Glutamatergic neuron (in vitro differentiated cells): ENCODE results near the gene SLC16A2. TPM values are rescaled to one million over a fixed set of nuclear protein-coding genes. Genes with fewer than 3 reads are reported as not detected.

Source experiments
- DNase-seq: peaks from one replicate; pipeline ENCODE4 v3.0.0; 2022
- H3K27ac Mint-ChIP-seq: one replicate; pipeline ENCODE4 v1.8.0; 2020; ENCODE audit warnings: mild to moderate bottlenecking, mixed read lengths, inconsistent platforms; ENCODE audit not compliant: unreplicated experiment
- H3K27me3 Mint-ChIP-seq: one replicate; pipeline ENCODE4 v1.8.0; 2020; ENCODE audit warnings: mild to moderate bottlenecking, moderate library complexity, mixed read lengths, inconsistent platforms; ENCODE audit not compliant: unreplicated experiment
- H3K36me3 Mint-ChIP-seq: one replicate; pipeline ENCODE4 v1.8.0; 2020; ENCODE audit warnings: mild to moderate bottlenecking, mixed read lengths, inconsistent platforms; ENCODE audit not compliant: unreplicated experiment
- H3K4me1 Mint-ChIP-seq: one replicate; pipeline ENCODE4 v1.8.0; 2020; ENCODE audit warnings: mild to moderate bottlenecking, low read depth, mixed read lengths, inconsistent platforms; ENCODE audit not compliant: unreplicated experiment
- H3K4me3 Mint-ChIP-seq: one replicate; pipeline ENCODE4 v1.8.0; 2020; ENCODE audit warnings: mild to moderate bottlenecking, mixed read lengths, inconsistent platforms; ENCODE audit not compliant: unreplicated experiment
- H3K9me3 Mint-ChIP-seq: one replicate; pipeline ENCODE4 v1.8.0; 2020; ENCODE audit warnings: mild to moderate bottlenecking, moderate library complexity, mixed read lengths, inconsistent platforms; ENCODE audit not compliant: unreplicated experiment
- total RNA-seq: library from RNA; stranded (reverse); fragmentation: NEBNext Ultra II Directional; extraction: Animal tissue kit (Norgen Biotek cat#: 25700); gene quantifications from one replicate; pipeline ENCODE4 v1.2.1, GENCODE V29; 2021; ENCODE audit not compliant: unreplicated experiment
- TF ChIP-seq, protein P1 (sequence below): fragments of 200-600 bp; sonication (generic); IDR thresholded peaks from one replicate; pipeline ENCODE4 v1.5.0; 2021; ENCODE audit not compliant: partially characterized antibody, unreplicated experiment

Gene SLC16A2
- total RNA-seq, 1 donor from 2014 or later = 28.7 TPM

DNA sequence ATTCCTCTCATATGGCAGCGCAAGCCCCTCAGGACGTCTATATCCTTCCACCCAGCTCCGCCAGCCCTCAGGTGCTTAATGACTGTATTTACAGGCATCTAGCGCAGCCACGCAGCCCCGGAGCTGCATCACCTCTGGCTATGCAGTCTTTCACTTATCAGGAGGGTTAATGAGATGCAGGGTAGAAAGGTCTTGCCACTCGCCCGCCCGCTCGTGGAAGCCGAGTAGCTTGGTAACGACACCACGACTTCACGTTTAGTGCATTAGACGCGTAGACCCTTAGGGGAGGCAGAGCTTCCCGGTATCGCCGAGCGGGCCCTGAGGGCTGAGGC lies 1.5 kb upstream of the SLC16A2 start:
- Mint-ChIP-seq H3K4me1 (peaks cover 2% of the 10 kb centered on the region), H3K27me3 (peaks cover 6% of the 10 kb centered on the region), H3K36me3 (no peaks in the 10 kb centered on the region), H3K27ac (peak overlapping the region; percentile 82), H3K9me3 (peaks cover 4% of the 10 kb centered on the region), H3K4me3 (peak overlapping the region; percentile 84)
- peak; percentile 19 for DNase-seq
- TF ChIP-seq, protein P1, sequence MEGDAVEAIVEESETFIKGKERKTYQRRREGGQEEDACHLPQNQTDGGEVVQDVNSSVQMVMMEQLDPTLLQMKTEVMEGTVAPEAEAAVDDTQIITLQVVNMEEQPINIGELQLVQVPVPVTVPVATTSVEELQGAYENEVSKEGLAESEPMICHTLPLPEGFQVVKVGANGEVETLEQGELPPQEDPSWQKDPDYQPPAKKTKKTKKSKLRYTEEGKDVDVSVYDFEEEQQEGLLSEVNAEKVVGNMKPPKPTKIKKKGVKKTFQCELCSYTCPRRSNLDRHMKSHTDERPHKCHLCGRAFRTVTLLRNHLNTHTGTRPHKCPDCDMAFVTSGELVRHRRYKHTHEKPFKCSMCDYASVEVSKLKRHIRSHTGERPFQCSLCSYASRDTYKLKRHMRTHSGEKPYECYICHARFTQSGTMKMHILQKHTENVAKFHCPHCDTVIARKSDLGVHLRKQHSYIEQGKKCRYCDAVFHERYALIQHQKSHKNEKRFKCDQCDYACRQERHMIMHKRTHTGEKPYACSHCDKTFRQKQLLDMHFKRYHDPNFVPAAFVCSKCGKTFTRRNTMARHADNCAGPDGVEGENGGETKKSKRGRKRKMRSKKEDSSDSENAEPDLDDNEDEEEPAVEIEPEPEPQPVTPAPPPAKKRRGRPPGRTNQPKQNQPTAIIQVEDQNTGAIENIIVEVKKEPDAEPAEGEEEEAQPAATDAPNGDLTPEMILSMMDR = no peak

GRCh38 chrX:74420196-74421035 lies 877 bp upstream of the SLC16A2 start:
- Mint-ChIP-seq H3K27ac (peak overlapping the region; percentile 92), H3K36me3 (no peaks in the 10 kb centered on the region), H3K9me3 (peaks cover 4% of the 10 kb centered on the region), H3K27me3 (peaks cover 6% of the 10 kb centered on the region), H3K4me3 (peak overlapping the region; percentile 85), H3K4me1 (peaks cover 2% of the 10 kb centered on the region)
- peak; percentile 57 for DNase-seq
- TF ChIP-seq, protein P1 = no peak

- Mint-ChIP-seq H3K27ac (peak overlapping the region; percentile 72), H3K9me3 (peaks cover 4% of the 10 kb centered on the region)
- no peak for DNase-seq
Observed at GRCh38 chrX:74421740-74422352, 553 bp downstream of the SLC16A2 start.

GRCh38 chrX:74422576-74423288 lies 1.4 kb downstream of the SLC16A2 start:
- no peaks in the 10 kb centered on the region for H3K36me3 Mint-ChIP-seq
- peak overlapping the region; percentile 80 for H3K4me3 Mint-ChIP-seq

More at GRCh38 chrX:74421740-74422352, 553 bp downstream of the SLC16A2 start:
- Mint-ChIP-seq H3K4me1 (peaks cover 2% of the 10 kb centered on the region), H3K4me3 (peak overlapping the region; percentile 80), H3K27me3 (peaks cover 3% of the 10 kb centered on the region), H3K36me3 (no peaks in the 10 kb centered on the region)
- TF ChIP-seq, protein P1 = no peak

More at GRCh38 chrX:74422576-74423288, 1.4 kb downstream of the SLC16A2 start:
- H3K9me3 Mint-ChIP-seq = peaks cover 4% of the 10 kb centered on the region
- TF ChIP-seq, protein P1 = no peak
- peaks cover 2% of the 10 kb centered on the region for H3K4me1 Mint-ChIP-seq
- peak overlapping the region; percentile 72 for H3K27ac Mint-ChIP-seq
- peak; percentile 71 for DNase-seq
- H3K27me3 Mint-ChIP-seq = peaks cover 3% of the 10 kb centered on the region
